Measurements from ENCODE around the gene EWSR1.
"Not testable (repeated sequence)": the region's sequence is repeated elsewhere in the genome, so short reads cannot be mapped to it uniquely, and the experiment has no call there.

The EWSR1 gene

DNA sequence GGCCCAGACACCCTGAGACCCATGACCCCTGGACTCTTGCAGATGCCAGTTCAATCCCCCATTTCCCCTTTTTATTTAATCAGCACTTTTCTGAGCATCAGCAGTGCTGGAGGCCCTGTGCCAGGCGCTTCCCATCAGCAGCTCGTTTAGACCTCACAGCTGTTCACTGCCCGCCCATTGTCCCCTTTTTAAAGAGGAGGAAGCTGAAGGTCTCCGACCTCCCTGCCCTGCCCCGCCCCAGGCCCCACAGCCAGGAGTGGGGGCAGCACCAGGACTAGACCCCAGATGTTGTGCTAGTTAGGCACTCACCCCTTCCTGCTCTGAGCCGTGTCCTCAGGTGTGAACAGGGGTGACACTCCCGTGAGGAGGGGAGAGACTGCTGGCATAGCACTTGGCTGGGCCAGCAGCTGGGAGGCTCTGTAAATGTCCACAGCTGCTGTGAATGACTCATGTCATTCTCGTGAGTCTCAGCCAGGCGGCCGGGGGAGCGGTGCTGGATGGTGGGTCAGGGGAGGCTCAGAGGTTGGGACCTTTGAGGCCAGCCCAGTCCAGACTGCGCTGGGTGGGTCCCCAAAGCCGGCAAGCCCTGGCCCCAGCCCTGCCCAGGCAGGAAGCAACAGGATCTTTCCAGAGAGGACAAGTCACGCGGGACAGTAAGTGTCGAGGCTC lies 42.5 kb upstream of the EWSR1 start:
- no peak for DNase-seq (ENCODE audit: low spot score)
- in situ Hi-C loops (cut with MboI; ENCODE audit: low pct_unique_long_range_greater_than_20kb, low sequenced_read_pairs, unreplicated experiment), result loop anchor here (25.0 kb wide), 1 partner anchor 188 kb away; no protein-coding TSS in a partner anchor
- TF ChIP-seq CTCF (IDR thresholded peaks at IDR 0.05; ENCODE audit: extremely low read depth, insufficient read depth, missing control alignments), result no peak

GRCh38 chr22:29226351-29226981 lies 41.6 kb upstream of the EWSR1 start:
- no peak for TF ChIP-seq CTCF (IDR thresholded peaks at IDR 0.05; ENCODE audit: extremely low read depth, insufficient read depth, missing control alignments)
- in situ Hi-C loops (cut with MboI; ENCODE audit: low pct_unique_long_range_greater_than_20kb, low sequenced_read_pairs, unreplicated experiment), result loop anchor here (25.0 kb wide), 1 partner anchor 189 kb away; no protein-coding TSS in a partner anchor
- DNase-seq (ENCODE audit: low spot score), result no peak

DNA sequence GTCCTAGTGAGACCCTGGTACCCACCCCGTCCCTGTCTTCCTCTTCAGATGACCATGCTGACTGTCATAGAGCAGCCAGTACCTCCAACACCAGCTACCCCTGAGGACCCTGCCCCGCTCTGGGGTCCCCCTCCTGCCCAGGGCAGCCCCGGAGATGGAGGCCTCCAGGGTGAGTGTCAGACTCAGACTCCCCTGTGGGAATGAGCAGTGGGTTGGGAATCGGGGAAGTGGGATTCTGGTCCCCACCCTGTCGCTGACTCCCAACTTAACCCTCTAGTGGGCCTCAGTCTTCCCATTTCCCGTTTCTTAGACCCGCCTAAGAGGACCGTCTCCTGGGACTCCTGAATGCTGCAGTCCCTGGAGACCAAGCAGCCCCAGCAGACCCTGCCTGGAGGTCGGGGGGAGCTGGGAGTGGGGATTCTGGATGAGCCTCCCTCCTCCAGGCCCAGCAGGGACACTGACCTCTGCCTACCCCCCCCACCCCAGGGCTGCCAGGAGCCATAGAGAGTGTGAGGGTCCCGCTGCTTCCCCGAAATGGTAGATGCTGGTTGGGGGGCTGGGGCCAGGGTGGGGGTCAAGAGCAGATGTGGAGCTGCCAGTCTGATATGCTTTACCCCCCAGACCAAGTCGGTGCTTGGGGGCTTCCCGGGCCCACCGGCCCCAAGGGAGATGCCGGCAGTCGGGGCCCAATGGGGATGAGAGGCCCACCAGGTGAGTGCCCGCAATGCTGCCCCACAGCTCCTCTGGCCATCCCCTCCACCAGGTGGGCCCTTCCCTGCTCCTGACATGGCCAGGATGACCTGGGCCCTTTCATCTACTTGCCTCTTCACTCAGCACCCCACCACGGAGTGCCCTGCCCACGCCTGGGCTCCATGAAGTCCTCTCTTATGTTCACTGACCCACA lies 36.8 kb upstream of the EWSR1 start:
- DNase-seq (ENCODE audit: low spot score), result no peak
- no peak for TF ChIP-seq CTCF (IDR thresholded peaks at IDR 0.05; ENCODE audit: extremely low read depth, insufficient read depth, missing control alignments)
- in situ Hi-C loops (cut with MboI; ENCODE audit: low pct_unique_long_range_greater_than_20kb, low sequenced_read_pairs, unreplicated experiment), result loop anchor here (25.0 kb wide), 1 partner anchor 194 kb away; no protein-coding TSS in a partner anchor

DNA sequence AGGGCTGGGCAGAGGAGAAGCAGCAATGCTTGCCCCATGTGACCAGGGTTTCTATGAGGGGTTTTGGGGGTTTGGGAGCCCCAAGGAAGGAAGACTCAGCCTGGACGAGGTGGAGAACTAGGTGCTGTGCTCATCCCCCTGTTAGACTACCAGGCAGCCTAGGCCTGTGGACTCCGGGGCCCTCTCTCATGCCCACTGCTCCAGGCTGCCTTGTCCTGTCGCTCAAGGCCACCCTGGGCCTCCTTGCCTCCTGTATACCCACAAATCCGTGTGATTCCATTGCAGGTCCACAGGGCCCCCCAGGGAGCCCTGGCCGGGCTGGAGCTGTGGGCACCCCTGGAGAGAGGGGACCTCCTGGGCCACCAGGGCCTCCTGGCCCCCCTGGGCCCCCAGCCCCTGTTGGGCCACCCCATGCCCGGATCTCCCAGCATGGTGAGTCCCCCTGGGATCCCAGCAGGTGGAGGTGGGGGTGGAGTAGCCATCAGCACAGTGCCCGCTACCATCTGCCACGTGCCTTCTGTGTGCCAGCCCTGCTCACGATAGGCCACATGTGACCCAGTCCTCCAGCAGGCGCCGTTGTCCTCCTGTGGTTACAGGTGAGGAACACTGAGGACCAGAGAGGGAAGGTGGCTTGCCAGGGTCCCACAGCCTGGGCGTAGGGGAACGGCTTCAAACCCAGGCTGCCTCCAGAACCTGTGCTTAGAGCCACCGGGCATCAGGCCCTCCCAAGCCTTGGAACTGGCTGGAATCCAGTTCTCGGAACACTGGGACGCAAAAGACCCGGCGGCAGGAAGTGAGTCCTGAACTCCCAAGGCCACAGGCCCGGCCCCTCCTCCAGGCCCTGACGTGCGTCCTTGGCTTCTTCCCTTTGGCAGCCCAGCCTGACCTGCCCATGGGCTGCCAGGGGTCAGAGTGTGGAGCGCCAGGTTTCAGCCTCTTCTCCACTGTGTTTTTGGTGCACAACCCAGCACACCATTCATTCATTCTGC lies 35.8 kb upstream of the EWSR1 start:
- no peak for DNase-seq (ENCODE audit: low spot score)
- in situ Hi-C loops (cut with MboI; ENCODE audit: low pct_unique_long_range_greater_than_20kb, low sequenced_read_pairs, unreplicated experiment), result loop anchor here (25.0 kb wide), 1 partner anchor 195 kb away; no protein-coding TSS in a partner anchor
- TF ChIP-seq CTCF (IDR thresholded peaks at IDR 0.05; ENCODE audit: extremely low read depth, insufficient read depth, missing control alignments), result no peak

DNA sequence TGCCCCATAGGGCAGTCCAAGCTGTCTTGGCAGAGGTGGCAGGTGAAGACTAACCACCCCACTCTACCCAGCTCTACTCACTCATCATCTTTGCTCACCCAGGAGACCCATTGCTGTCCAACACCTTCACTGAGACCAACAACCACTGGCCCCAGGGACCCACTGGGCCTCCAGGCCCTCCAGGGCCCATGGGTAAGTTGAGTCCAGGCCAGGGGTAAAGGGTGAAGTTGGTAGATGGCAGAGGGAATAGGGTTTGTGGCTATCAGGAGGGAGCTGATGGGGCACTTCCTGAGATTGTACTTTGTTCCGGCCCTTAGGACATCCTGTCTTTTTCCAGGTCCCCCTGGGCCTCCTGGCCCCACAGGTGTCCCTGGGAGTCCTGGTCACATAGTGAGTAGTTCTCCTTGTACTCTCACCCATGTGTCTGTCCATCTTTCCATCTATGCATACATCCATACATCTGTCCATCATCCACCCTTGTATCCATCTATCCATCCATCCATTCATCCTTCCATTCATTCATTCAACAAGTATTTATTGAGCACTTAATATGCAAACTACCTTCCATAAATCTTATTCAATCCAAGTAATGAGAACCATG lies 34.7 kb upstream of the EWSR1 start:
- no peak for TF ChIP-seq CTCF (IDR thresholded peaks at IDR 0.05; ENCODE audit: extremely low read depth, insufficient read depth, missing control alignments)
- in situ Hi-C loops (cut with MboI; ENCODE audit: low pct_unique_long_range_greater_than_20kb, low sequenced_read_pairs, unreplicated experiment), result loop anchor here (25.0 kb wide), 1 partner anchor 196 kb away; no protein-coding TSS in a partner anchor
- no peak for DNase-seq (ENCODE audit: low spot score)

DNA sequence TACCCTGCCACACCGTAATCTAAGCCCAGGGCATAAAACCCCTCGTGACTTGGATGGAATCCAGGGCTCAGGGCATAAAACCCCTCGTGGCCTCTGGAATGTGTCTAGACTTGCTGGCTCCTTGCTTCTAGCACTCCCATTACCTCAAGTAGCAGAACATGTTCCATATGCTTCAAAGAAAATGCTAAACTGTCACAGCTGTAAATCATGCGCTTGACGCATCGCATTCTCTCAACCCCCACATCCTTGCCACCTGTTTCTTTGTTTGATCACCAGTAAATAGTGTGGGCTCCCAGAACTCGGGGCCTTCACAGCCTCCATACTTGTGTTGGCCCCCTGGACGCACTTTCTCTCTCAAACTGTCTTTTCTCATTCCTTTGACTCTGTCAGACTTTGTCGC lies 27.6 kb upstream of the EWSR1 start:
- not testable (repeated sequence) for DNase-seq (ENCODE audit: low spot score)
- in situ Hi-C loops (cut with MboI; ENCODE audit: low pct_unique_long_range_greater_than_20kb, low sequenced_read_pairs, unreplicated experiment), result loop anchor here (25.0 kb wide), 1 partner anchor 203 kb away; no protein-coding TSS in a partner anchor

Measured in GM13977 (cell line).